ENCODE data around the gene RAF1. TPM values are rescaled to one million over a fixed set of nuclear protein-coding genes. Genes with fewer than 3 reads are reported as not detected.
"Not testable (repeated sequence)": the region's sequence is repeated elsewhere in the genome, so short reads cannot be mapped to it uniquely, and the experiment has no call there.

RAF1 gene
- total RNA-seq, 1 experiment from 2014 or later, result 64.3 TPM

GRCh38 chr3:12544652-12545472 is 119.1 kb downstream of the RAF1 start:
- H3K9me2 ChIP-seq (ENCODE audit: insufficient read depth), result no peaks in the 10 kb centered on the region
- H4K20me1 ChIP-seq (ENCODE audit: insufficient read depth), result no peaks in the 10 kb centered on the region
- DNase-seq (ENCODE audit: low read depth, low spot score), result no peak
- ChIA-PET POLR2A (interaction anchor here (1.0 kb wide), 1 partner anchor 10 kb away, joined by 3 read pairs; no protein-coding TSS in a partner anchor), CTCF (interaction anchor here (1.1 kb wide), 1 partner anchor 18 kb away, joined by 3 read pairs; no protein-coding TSS in a partner anchor), RAD21 (ENCODE audit: low non-redundant PET in 1 of 2, low total read pairs in 2 of 2, uncharacterized antibody in 2 of 2, unreplicated experiment in 2 of 2) (no interaction called here)
- ATAC-seq, result no peak
- intact Hi-C loops (cut with micrococcal nuclease), result no loop called here
- TF ChIP-seq ELF1 (IDR thresholded peaks at IDR 0.05; ENCODE audit: borderline replicate concordance, low read depth) (0 out of 2 replicates have a peak, but pooled peaks have one; percentile 12), JUND (IDR thresholded peaks at IDR 0.05) (no peak), CBX3 (IDR thresholded peaks at IDR 0.05; ENCODE audit: low read depth) (0 out of 2 replicates have a peak, but pooled peaks have one; percentile 28), SIN3A (IDR thresholded peaks at IDR 0.05; ENCODE audit: low read depth) (no peak), ZNF274 (IDR thresholded peaks at IDR 0.05; ENCODE audit: low read depth, low read length) (no peak), CTCF (IDR thresholded peaks at IDR 0.05 in 2 of 3, conservative IDR thresholded peaks at IDR 0.05 in 1 of 3; ENCODE audit: borderline replicate concordance in 1 of 3, insufficient read depth in 1 of 3, low read depth in 2 of 3, low read length in 2 of 3) (no peak)
- H3K27ac ChIP-seq (ENCODE audit: low read depth, low read length), result no peak overlapping the region
- no peaks in the 10 kb centered on the region for H3K27me3 ChIP-seq (ENCODE audit: insufficient read depth, low read length)
- H3K9me3 ChIP-seq (ENCODE audit: control insufficient read depth in 1 of 2, insufficient read depth in 1 of 2, low read depth in 1 of 2, low read length in 2 of 2), result no peaks in the 10 kb centered on the region
- H2AFZ ChIP-seq (ENCODE audit: low read depth, low read length, poor library complexity, severe bottlenecking), result no peak overlapping the region
- H3K36me3 ChIP-seq (ENCODE audit: control insufficient read depth in 1 of 2, insufficient read depth in 2 of 2, low read length in 2 of 2), result peaks cover 0 to 5% of the 10 kb centered on the region in 2 experiments; a peak in 2 of 4 replicates
- peaks cover 0 to 7% of the 10 kb centered on the region in 2 experiments; a peak in 1 of 4 replicates for H3K4me1 ChIP-seq (ENCODE audit: control insufficient read depth in 1 of 2, insufficient read depth in 2 of 2, low read length in 2 of 2)
- no peak overlapping the region for H3K9ac ChIP-seq (ENCODE audit: low read length)
- peak overlapping the region; percentile 22 to 33; a peak in 3 of 4 replicates for H3K4me3 ChIP-seq (replicated peaks in 1 of 2; ENCODE audit: low read depth in 1 of 2, low read length in 2 of 2)
- no TSS peak for BruUV-seq (replicated peaks)
- peak overlapping the region; percentile 54 for H3K4me2 ChIP-seq (ENCODE audit: low read length)
- no peaks in the 10 kb centered on the region for H3K79me2 ChIP-seq (ENCODE audit: insufficient read depth, low read length)

- H3K4me2 ChIP-seq (ENCODE audit: low read length); H3K4me3 ChIP-seq (replicated peaks in 1 of 2; ENCODE audit: low read depth in 1 of 2, low read length in 2 of 2); H3K27me3 ChIP-seq (ENCODE audit: insufficient read depth, low read length); H3K9ac ChIP-seq (ENCODE audit: low read length); DNase-seq (ENCODE audit: low read depth, low spot score); CTCF ChIA-PET; H3K36me3 ChIP-seq (ENCODE audit: control insufficient read depth in 1 of 2, insufficient read depth in 2 of 2, low read length in 2 of 2); H2AFZ ChIP-seq (ENCODE audit: low read depth, low read length, poor library complexity, severe bottlenecking); H3K4me1 ChIP-seq (ENCODE audit: control insufficient read depth in 1 of 2, insufficient read depth in 2 of 2, low read length in 2 of 2); intact Hi-C loops (cut with micrococcal nuclease); H3K9me3 ChIP-seq (ENCODE audit: control insufficient read depth in 1 of 2, insufficient read depth in 1 of 2, low read depth in 1 of 2, low read length in 2 of 2); H3K27ac ChIP-seq (ENCODE audit: low read depth, low read length); RAD21 ChIA-PET (ENCODE audit: low non-redundant PET in 1 of 2, low total read pairs in 2 of 2, uncharacterized antibody in 2 of 2, unreplicated experiment in 2 of 2); H4K20me1 ChIP-seq (ENCODE audit: insufficient read depth); H3K9me2 ChIP-seq (ENCODE audit: insufficient read depth); POLR2A ChIA-PET; ATAC-seq; BruUV-seq (replicated peaks); H3K79me2 ChIP-seq (ENCODE audit: insufficient read depth, low read length): not testable (repeated sequence)
Observed at GRCh38 chr3:12543497-12543896, 120.4 kb downstream of the RAF1 start.
